MM.1S (cell line): ENCODE measurements around the gene DGKI.

Experiments used
- CTCF ChIP-seq: fragments of 300-600 bp; sonication (generic); IDR thresholded peaks from 2 replicates; pipeline ENCODE4 v1.5.1; 2016; ENCODE audit warnings: antibody characterized with exemption, low read length, mixed read lengths
- EZH2 ChIP-seq: fragments of 300-600 bp; sonication (generic); optimal IDR thresholded peaks from 2 replicates; pipeline ENCODE3; 2017; ENCODE audit warnings: low read depth, mild to moderate bottlenecking, antibody characterized with exemption, low read length, mixed read lengths

GRCh38 chr7:137635132-137635531 lies 211.6 kb downstream of the DGKI start:
- no peak for TF ChIP-seq CTCF
- no peak for TF ChIP-seq EZH2
